Calu3 (cell line): Measurements from ENCODE around the gene KATNIP. TPM values are rescaled to one million over a fixed set of nuclear protein-coding genes. Genes with fewer than 3 reads are reported as not detected.

Experiments
- BruUV-seq: library from RNA; stranded (reverse); fragments of 400-500 nt; replicated peaks from 2 replicates; lab custom pipeline; 2021; lab: Mats Ljungman, UMichigan
- CTCF ChIA-PET: fragments of 300-600 bp; sonication (Branson Sonifier 250); formaldehyde crosslinking; loops from one replicate; lab custom pipeline; 2022; ENCODE audit warnings: antibody characterized with exemption; lab: Charles Lee
- DNase-seq: peaks from one replicate; pipeline ENCODE4 v3.0.0; 2022
- H3K27ac Mint-ChIP-seq: one replicate; pipeline ENCODE4 v1.8.0; 2022; ENCODE audit warnings: mixed read lengths; ENCODE audit not compliant: unreplicated experiment
- H3K27me3 Mint-ChIP-seq: one replicate; pipeline ENCODE4 v1.8.0; 2022; ENCODE audit warnings: mixed read lengths; ENCODE audit not compliant: unreplicated experiment
- H3K36me3 Mint-ChIP-seq: one replicate; pipeline ENCODE4 v1.8.0; 2022; ENCODE audit warnings: mild to moderate bottlenecking, moderate library complexity, mixed read lengths; ENCODE audit not compliant: insufficient read depth, unreplicated experiment
- H3K4me1 Mint-ChIP-seq: one replicate; pipeline ENCODE4 v1.8.0; 2022; ENCODE audit warnings: mild to moderate bottlenecking, low read depth, mixed read lengths; ENCODE audit not compliant: unreplicated experiment
- H3K4me3 Mint-ChIP-seq: one replicate; pipeline ENCODE4 v1.8.0; 2022; ENCODE audit warnings: mild to moderate bottlenecking, low read depth, moderate library complexity, mixed read lengths; ENCODE audit not compliant: unreplicated experiment
- H3K9me3 Mint-ChIP-seq: one replicate; pipeline ENCODE4 v1.8.0; 2022; ENCODE audit warnings: low read depth, mixed read lengths; ENCODE audit not compliant: unreplicated experiment
- CTCF ChIP-seq: fragments of 200-600 bp; IDR thresholded peaks from one replicate; pipeline ENCODE4 v1.8.0; 2022; ENCODE audit warnings: antibody characterized with exemption; ENCODE audit not compliant: unreplicated experiment
- intact Hi-C: fragments of 100-400 bp; cut with micrococcal nuclease; formaldehyde crosslinking; loops from one replicate; pipeline ENCODE4 v1.10.0; 2022; ENCODE audit not compliant: unreplicated experiment
- total RNA-seq: library from RNA; stranded (reverse); gene quantifications from 2 replicates; pipeline ENCODE4 v1.2.3, GENCODE V29; 2022

Gene KATNIP
- total RNA-seq, 1 experiment from 2014 or later = 37.8 TPM

- no peak for TF ChIP-seq CTCF
- DNase-seq = no peak
- Mint-ChIP-seq H3K4me1 (peaks cover 28% of the 10 kb centered on the region), H3K9me3 (no peaks in the 10 kb centered on the region), H3K27ac (peak overlapping the region; percentile 35), H3K4me3 (no peak overlapping the region), H3K36me3 (no peaks in the 10 kb centered on the region), H3K27me3 (no peaks in the 10 kb centered on the region)
- CTCF ChIA-PET = interaction anchor here (0.7 kb wide), 1 partner anchor 9 kb away, joined by 4 read pairs; no protein-coding TSS in a partner anchor
- intact Hi-C loops = no loop called here
- BruUV-seq = no TSS peak
These were observed 29.4 kb downstream of the KATNIP start for GRCh38 chr16:27579087-27579980.

- BruUV-seq = no TSS peak
- Mint-ChIP-seq H3K36me3 (no peaks in the 10 kb centered on the region), H3K27me3 (no peaks in the 10 kb centered on the region), H3K4me1 (peaks cover 28% of the 10 kb centered on the region), H3K4me3 (no peak overlapping the region), H3K9me3 (no peaks in the 10 kb centered on the region), H3K27ac (no peak overlapping the region)
- TF ChIP-seq CTCF = no peak
- intact Hi-C loops = no loop called here
- no peak for DNase-seq
- CTCF ChIA-PET = no interaction called here
These were observed 32.9 kb downstream of the KATNIP start for GRCh38 chr16:27582883-27583282.

GRCh38 chr16:27583634-27584033 is 33.7 kb downstream of the KATNIP start:
- TF ChIP-seq CTCF = no peak
- no peaks in the 10 kb centered on the region for H3K27me3 Mint-ChIP-seq
- intact Hi-C loops = no loop called here
- H3K9me3 Mint-ChIP-seq = no peaks in the 10 kb centered on the region
- no peak overlapping the region for H3K4me3 Mint-ChIP-seq
- peaks cover 20% of the 10 kb centered on the region for H3K4me1 Mint-ChIP-seq
- BruUV-seq = no TSS peak
- H3K36me3 Mint-ChIP-seq = no peaks in the 10 kb centered on the region
- CTCF ChIA-PET = no interaction called here
- DNase-seq = no peak
- H3K27ac Mint-ChIP-seq = no peak overlapping the region

- intact Hi-C loops = no loop called here
- no TSS peak for BruUV-seq
- CTCF ChIA-PET = no interaction called here
- H3K27ac Mint-ChIP-seq = no peak overlapping the region
- TF ChIP-seq CTCF = no peak
- no peak for DNase-seq
- H3K27me3 Mint-ChIP-seq = no peaks in the 10 kb centered on the region
- H3K36me3 Mint-ChIP-seq = no peaks in the 10 kb centered on the region
- peaks cover 5% of the 10 kb centered on the region for H3K4me1 Mint-ChIP-seq
- no peak overlapping the region for H3K4me3 Mint-ChIP-seq
- H3K9me3 Mint-ChIP-seq = no peaks in the 10 kb centered on the region
These were observed 35.3 kb downstream of the KATNIP start for GRCh38 chr16:27585200-27585599.
